Gastrocnemius medialis (tissue), 4 donors: ENCODE measurements around the gene CD79A. TPM values are rescaled to one million over a fixed set of nuclear protein-coding genes. Genes with fewer than 3 reads are reported as not detected.

ENCODE experiments used
- ATAC-seq, 2 donors: fragments of 150-250 bp; one replicate each; pipeline ENCODE4 v1.9.1; 2016
- DNase-seq, 2 donors: peaks; one replicate each; pipeline ENCODE4 v3.0.0-alpha.2; 2019
- H3K27ac ChIP-seq, 4 donors: fragments of 200-600 bp; sonication (generic); 1 replicate in 1 of 4; 2 replicates in 3 of 4; pipeline ENCODE4 v1.5.1; 2016 to 2018; ENCODE audit warnings: mild to moderate bottlenecking in 2 of 4, moderate library complexity in 1 of 4
- H3K27me3 ChIP-seq, 3 donors: fragments of 200-600 bp; sonication (generic) in 2 of 3; 1 replicate in 1 of 3; 2 replicates in 2 of 3; pipeline versions ENCODE4 v1.5.1 to v1.6.0; 2016 to 2019; ENCODE audit warnings: mild to moderate bottlenecking in 1 of 3, moderate library complexity in 1 of 3
- H3K36me3 ChIP-seq, 2 donors: fragments of 200-600 bp; sonication (generic) in 1 of 2; one replicate each; pipeline ENCODE4 v1.5.1; 2017 to 2018
- H3K4me1 ChIP-seq, 2 donors: fragments of 200-600 bp; sonication (generic) in 1 of 2; one replicate each; pipeline ENCODE4 v1.5.1; 2016 to 2017; ENCODE audit warnings: mild to moderate bottlenecking in 2 of 2
- H3K4me3 ChIP-seq, 4 donors: fragments of 200-600 bp; sonication (generic) in 3 of 4; 1 replicate in 1 of 4; 2 replicates in 3 of 4; pipeline ENCODE4 v1.5.1; 2016 to 2019; ENCODE audit warnings: mild to moderate bottlenecking in 2 of 4
- H3K9me3 ChIP-seq, 3 donors: fragments of 200-600 bp; sonication (generic) in 2 of 3; 1 replicate in 1 of 3; 2 replicates in 2 of 3; pipeline ENCODE4 v1.5.1; 2016 to 2019
- CTCF ChIP-seq, 5 experiments: fragments of 450-650 bp in 3 of 5; fragments of 200-600 bp in 2 of 5; sonication (generic) in 2 of 5; IDR thresholded peaks in 4 of 5; conservative IDR thresholded peaks in 1 of 5; 1 replicate in 4 of 5; 2 replicates in 1 of 5; pipeline ENCODE4 v1.5.1; 2016 to 2019; ENCODE audit warnings: antibody characterized with exemption in 5 of 5, mild to moderate bottlenecking in 3 of 5, moderate library complexity in 3 of 5
- POLR2A ChIP-seq, 2 donors: fragments of 450-650 bp; IDR thresholded peaks; one replicate each; pipeline ENCODE4 v1.6.1; 2017; ENCODE audit warnings: antibody characterized with exemption in 2 of 2, mild to moderate bottlenecking in 2 of 2, moderate library complexity in 2 of 2
- in situ Hi-C, 4 donors: fragments of 200-750 bp; cut with MboI; loops; one replicate each; pipeline versions ENCODE4 v1.15.0 to v1.8.0; 2017; ENCODE audit warnings: low sequenced_read_pairs in 4 of 4
- intact Hi-C: fragments of 100-400 bp; cut with DNase I; formaldehyde crosslinking; loops from one replicate; pipeline ENCODE4 v1.15.1; 2023; ENCODE audit warnings: low total_unique reads
- total RNA-seq, 4 donors: library from RNA; depleted of rRNA; stranded (reverse); fragments of >200 nt; gene quantifications; one replicate each; pipeline versions ENCODE4 v1.1.0 to v1.2.3, GENCODE V29; 2016

CD79A gene
- total RNA-seq, 4 donors from 2014 or later: 0.20 TPM; not detected in 3

DNA sequence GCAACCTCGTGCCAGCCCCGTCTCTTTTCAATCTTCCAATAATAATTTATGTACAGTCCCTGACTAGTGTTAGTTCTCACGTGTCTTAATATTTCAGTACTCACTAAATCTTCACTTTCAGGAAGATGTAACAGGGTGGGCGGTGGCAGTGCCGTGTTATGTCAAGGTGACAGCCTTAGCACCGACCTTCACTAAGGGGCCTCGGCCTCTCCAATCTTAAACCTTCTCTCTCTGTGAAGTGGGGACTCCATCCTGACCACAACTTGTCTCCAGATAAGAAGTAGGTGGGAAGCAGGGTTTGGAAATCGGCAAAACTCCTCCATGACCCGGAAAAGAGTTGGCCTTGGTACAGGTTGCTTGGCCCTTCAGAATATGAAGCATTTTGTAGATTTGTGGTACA lies 15.2 kb upstream of the CD79A start:
- H3K9me3 ChIP-seq: no peaks in the 10 kb centered on the region
- ATAC-seq (no peak), DNase-seq (no peak)
- peak overlapping the region in 2 of 4 donors; percentile 86 to 97 for H3K27ac ChIP-seq
- H3K4me1 ChIP-seq: peaks cover 26 to 37% of the 10 kb centered on the region in 2 donors
- intact Hi-C loops (loop anchor here (5.0 to 10.0 kb wide), 3 partner anchors 215 to 463 kb away; partner anchors contain the start of genes DEDD2, MEGF8 and ZNF574), in situ Hi-C loops (loop anchor here in 2 of 4 donors (5.0 to 10.0 kb wide), 2 partner anchors 80 to 93 kb away; partner anchors contain the start of gene RABAC1 (in 1 of the 2))
- H3K4me3 ChIP-seq: peak overlapping the region in 1 of 4 donors; percentile 70
- H3K27me3 ChIP-seq: no peaks in the 10 kb centered on the region
- H3K36me3 ChIP-seq: peaks cover 0 to 45% of the 10 kb centered on the region in 2 donors
- TF ChIP-seq POLR2A (IDR thresholded peaks at IDR 0.05) (no peak), CTCF (IDR thresholded peaks at IDR 0.05 in 4 of 5, conservative IDR thresholded peaks at IDR 0.05 in 1 of 5) (no peak)

DNA sequence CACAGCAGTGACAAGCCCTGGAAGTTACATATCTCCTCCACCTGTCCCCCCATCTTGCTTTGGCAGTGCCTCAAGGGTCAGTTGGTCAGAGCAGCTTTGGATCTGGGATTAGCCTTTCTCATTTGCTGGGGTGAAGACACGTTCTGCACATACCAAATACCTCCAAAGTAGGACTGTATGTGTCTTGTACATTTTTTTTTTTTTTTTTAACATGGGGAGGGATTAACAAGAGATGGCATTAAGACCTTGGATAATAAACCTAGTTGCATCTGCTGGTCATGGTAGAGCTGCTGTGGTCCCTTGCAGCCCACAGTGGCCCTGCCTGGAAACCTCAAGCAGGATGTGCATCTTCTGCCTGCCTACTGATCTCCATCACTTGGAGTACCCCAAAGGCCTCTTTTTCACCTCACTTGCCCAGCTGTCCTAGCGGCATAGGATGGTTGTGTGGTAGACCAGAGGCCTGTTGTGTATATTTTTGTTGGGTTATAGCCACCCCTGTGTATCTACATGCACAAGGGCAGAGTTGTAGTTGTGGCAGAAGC lies 14.6 kb upstream of the CD79A start:
- TF ChIP-seq POLR2A (IDR thresholded peaks at IDR 0.05): no peak
- TF ChIP-seq CTCF (IDR thresholded peaks at IDR 0.05 in 4 of 5, conservative IDR thresholded peaks at IDR 0.05 in 1 of 5): no peak
- Histone ChIP-seq H3K36me3 (peaks cover 0 to 46% of the 10 kb centered on the region in 2 donors), H3K9me3 (no peaks in the 10 kb centered on the region), H3K4me1 (peaks cover 26 to 37% of the 10 kb centered on the region in 2 donors), H3K4me3 (no peak overlapping the region), H3K27ac (no peak overlapping the region), H3K27me3 (no peaks in the 10 kb centered on the region)
- DNase-seq: no peak
- intact Hi-C loops (loop anchor here (5.0 to 10.0 kb wide), 3 partner anchors 215 to 462 kb away; partner anchors contain the start of genes DEDD2, MEGF8 and ZNF574), in situ Hi-C loops (loop anchor here in 2 of 4 donors (5.0 to 10.0 kb wide), 2 partner anchors 80 to 92 kb away; partner anchors contain the start of gene RABAC1 (in 1 of the 2))
- ATAC-seq: no peak

DNA sequence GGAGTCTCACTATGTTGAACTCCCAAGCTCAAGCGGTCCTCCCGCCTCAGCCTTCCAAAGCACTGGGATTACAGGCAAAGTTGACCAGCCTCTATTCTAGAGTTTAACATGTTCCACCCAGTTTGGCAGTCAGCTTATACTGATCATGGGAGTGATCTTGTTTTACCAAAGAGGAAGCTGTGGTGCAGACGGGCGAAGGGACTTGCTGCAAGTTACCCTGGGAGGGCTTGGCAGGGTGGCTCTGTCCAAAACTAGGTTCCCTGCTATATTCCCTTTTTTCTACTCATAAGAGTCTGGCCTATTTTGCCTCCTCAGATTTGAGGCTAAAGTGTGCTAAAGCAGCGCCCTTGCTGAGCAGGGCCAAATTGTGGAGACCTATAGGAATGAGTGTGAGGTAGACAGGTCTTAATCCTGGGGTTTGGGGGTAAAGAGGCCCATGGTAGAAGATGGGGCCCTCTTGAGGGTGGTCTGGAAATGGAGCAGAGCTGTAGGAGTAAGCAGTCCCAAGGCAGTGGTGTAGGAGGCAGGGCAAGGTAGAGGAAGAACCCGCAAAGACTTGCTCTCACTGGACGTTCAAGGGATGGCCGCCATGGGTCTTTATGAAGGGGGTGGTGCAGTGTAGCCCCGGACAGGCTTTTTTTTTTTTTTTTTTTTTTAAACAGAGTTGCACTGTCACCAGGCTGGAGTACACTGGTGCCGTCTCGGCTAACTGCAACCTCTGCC lies 13.7 kb upstream of the CD79A start:
- TF ChIP-seq CTCF (IDR thresholded peaks at IDR 0.05 in 4 of 5, conservative IDR thresholded peaks at IDR 0.05 in 1 of 5) (no peak), POLR2A (IDR thresholded peaks at IDR 0.05) (no peak)
- peaks cover 0 to 55% of the 10 kb centered on the region in 2 donors for H3K36me3 ChIP-seq
- no peaks in the 10 kb centered on the region for H3K27me3 ChIP-seq
- no peak overlapping the region for H3K4me3 ChIP-seq
- DNase-seq (no peak), ATAC-seq (no peak)
- intact Hi-C loops: loop anchor here (5.0 to 10.0 kb wide), 3 partner anchors 214 to 461 kb away; partner anchors contain the start of genes DEDD2, MEGF8 and ZNF574
- no peaks in the 10 kb centered on the region for H3K9me3 ChIP-seq
- H3K4me1 ChIP-seq: peaks cover 26 to 37% of the 10 kb centered on the region in 2 donors
- in situ Hi-C loops: loop anchor here in 2 of 4 donors (5.0 to 10.0 kb wide), 2 partner anchors 79 to 91 kb away; partner anchors contain the start of gene RABAC1 (in 1 of the 2)
- no peak overlapping the region for H3K27ac ChIP-seq

GRCh38 chr19:41864374-41864773 lies 12.7 kb upstream of the CD79A start:
- no peak overlapping the region for H3K4me3 ChIP-seq
- H3K27me3 ChIP-seq: no peaks in the 10 kb centered on the region
- in situ Hi-C loops (loop anchor here in 2 of 4 donors (5.0 to 10.0 kb wide), 2 partner anchors 78 to 90 kb away; partner anchors contain the start of gene RABAC1 (in 1 of the 2)), intact Hi-C loops (loop anchor here (5.0 to 10.0 kb wide), 3 partner anchors 213 to 460 kb away; partner anchors contain the start of genes DEDD2, MEGF8 and ZNF574)
- no peak overlapping the region for H3K27ac ChIP-seq
- ATAC-seq (no peak), DNase-seq (no peak)
- no peaks in the 10 kb centered on the region for H3K9me3 ChIP-seq
- H3K36me3 ChIP-seq: peaks cover 0 to 65% of the 10 kb centered on the region in 2 donors
- H3K4me1 ChIP-seq: peaks cover 22 to 30% of the 10 kb centered on the region in 2 donors
- TF ChIP-seq POLR2A (IDR thresholded peaks at IDR 0.05) (no peak), CTCF (IDR thresholded peaks at IDR 0.05 in 4 of 5, conservative IDR thresholded peaks at IDR 0.05 in 1 of 5) (no peak)
